Activated CD8-positive, alpha-beta T cell treated with anti-CD3 and anti-CD28 coated beads for 36 hours (primary cell): ENCODE measurements around the gene SLC29A2. TPM values are rescaled to one million over a fixed set of nuclear protein-coding genes. Genes with fewer than 3 reads are reported as not detected.

ENCODE experiments used
- ATAC-seq: fragments of 200-7000 bp; cut with Tn5 transposase; one replicate; pipeline ENCODE4 v1.10.0; 2021; ENCODE audit warnings: mild to moderate bottlenecking, moderate library complexity
- CTCF ChIA-PET: fragments of 350-600 bp; sonication (Branson Sonifier 250); formaldehyde crosslinking; loops from one replicate; lab custom pipeline; 2021; ENCODE audit warnings: antibody characterized with exemption; lab: Charles Lee
- POLR2A ChIA-PET: fragments of 350-600 bp; sonication (Branson Sonifier 250); formaldehyde crosslinking; loops from one replicate; lab custom pipeline; 2021; ENCODE audit warnings: antibody characterized with exemption; lab: Charles Lee
- DNase-seq: peaks from one replicate; pipeline ENCODE4 v3.0.0-alpha.2; 2020
- H3K27ac Mint-ChIP-seq: one replicate; pipeline ENCODE4 v1.8.0; 2021; ENCODE audit warnings: mild to moderate bottlenecking, mixed read lengths
- H3K27me3 Mint-ChIP-seq: one replicate; pipeline ENCODE4 v1.8.0; 2021; ENCODE audit warnings: mixed read lengths
- H3K36me3 Mint-ChIP-seq: one replicate; pipeline ENCODE4 v1.8.0; 2021; ENCODE audit warnings: low read depth, mixed read lengths
- H3K4me1 Mint-ChIP-seq: one replicate; pipeline ENCODE4 v1.8.0; 2021; ENCODE audit warnings: low read depth, mixed read lengths
- H3K4me3 Mint-ChIP-seq: one replicate; pipeline ENCODE4 v1.8.0; 2021; ENCODE audit warnings: mild to moderate bottlenecking, moderate library complexity, mixed read lengths
- H3K9me3 Mint-ChIP-seq: one replicate; pipeline ENCODE4 v1.8.0; 2021; ENCODE audit warnings: mixed read lengths
- intact Hi-C: fragments of 100-400 bp; cut with micrococcal nuclease; formaldehyde crosslinking; loops from one replicate; pipeline ENCODE4 v1.10.0; 2022
- total RNA-seq, 2 experiments: library from RNA; stranded (reverse); gene quantifications; one replicate each; pipeline ENCODE4 v1.2.3, GENCODE V29; 2021
- TF ChIP-seq, protein P1 (sequence below): fragments of 200-600 bp; IDR thresholded peaks from one replicate; pipeline ENCODE4 v1.8.0; 2022; ENCODE audit warnings: antibody characterized with exemption, mild to moderate bottlenecking

The SLC29A2 gene
- total RNA-seq, 2 experiments from 2014 or later, result 11.8 to 12.2 TPM

DNA sequence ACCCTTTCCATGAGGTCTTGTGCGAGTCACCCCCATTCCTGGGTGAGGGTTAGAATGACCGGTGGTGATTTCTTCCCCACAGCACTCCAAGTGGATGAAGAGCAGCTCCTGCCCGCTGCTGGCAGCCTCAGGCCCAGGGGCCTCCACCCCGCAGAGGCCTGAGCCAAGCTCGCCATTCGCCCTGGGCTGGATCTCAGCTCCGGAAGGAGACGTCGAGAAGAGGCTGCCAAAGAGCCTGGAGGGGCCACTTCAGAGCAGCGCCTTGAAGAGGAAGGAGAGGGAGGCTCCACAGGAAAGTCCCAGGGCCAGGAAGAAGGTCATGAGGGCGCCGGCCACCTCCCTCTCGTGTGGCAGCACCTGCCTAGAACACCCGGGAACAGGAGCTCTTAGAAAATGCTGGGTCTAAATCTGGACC lies 8.4 kb downstream of the SLC29A2 start:
- H3K4me3 Mint-ChIP-seq, result no peak overlapping the region
- intact Hi-C loops, result no loop called here
- ChIA-PET CTCF (interaction anchor here (0.7 to 6.9 kb wide), 21 partner anchors 9 to 495 kb away, joined by 3 to 51 read pairs (median 5); partner anchors contain the start of genes B4GAT1, BRMS1 and SLC29A2), POLR2A (interaction anchor here (1.5 to 2.0 kb wide), 2 partner anchors 13 to 19 kb away, joined by 3 to 9 read pairs; partner anchors contain the start of gene BRMS1)
- no peak overlapping the region for H3K27ac Mint-ChIP-seq
- ATAC-seq (no peak), DNase-seq (no peak)
- TF ChIP-seq, protein P1, sequence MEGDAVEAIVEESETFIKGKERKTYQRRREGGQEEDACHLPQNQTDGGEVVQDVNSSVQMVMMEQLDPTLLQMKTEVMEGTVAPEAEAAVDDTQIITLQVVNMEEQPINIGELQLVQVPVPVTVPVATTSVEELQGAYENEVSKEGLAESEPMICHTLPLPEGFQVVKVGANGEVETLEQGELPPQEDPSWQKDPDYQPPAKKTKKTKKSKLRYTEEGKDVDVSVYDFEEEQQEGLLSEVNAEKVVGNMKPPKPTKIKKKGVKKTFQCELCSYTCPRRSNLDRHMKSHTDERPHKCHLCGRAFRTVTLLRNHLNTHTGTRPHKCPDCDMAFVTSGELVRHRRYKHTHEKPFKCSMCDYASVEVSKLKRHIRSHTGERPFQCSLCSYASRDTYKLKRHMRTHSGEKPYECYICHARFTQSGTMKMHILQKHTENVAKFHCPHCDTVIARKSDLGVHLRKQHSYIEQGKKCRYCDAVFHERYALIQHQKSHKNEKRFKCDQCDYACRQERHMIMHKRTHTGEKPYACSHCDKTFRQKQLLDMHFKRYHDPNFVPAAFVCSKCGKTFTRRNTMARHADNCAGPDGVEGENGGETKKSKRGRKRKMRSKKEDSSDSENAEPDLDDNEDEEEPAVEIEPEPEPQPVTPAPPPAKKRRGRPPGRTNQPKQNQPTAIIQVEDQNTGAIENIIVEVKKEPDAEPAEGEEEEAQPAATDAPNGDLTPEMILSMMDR, result no peak
- peaks cover 10% of the 10 kb centered on the region for H3K36me3 Mint-ChIP-seq
- H3K27me3 Mint-ChIP-seq, result no peaks in the 10 kb centered on the region
- peaks cover 4% of the 10 kb centered on the region for H3K4me1 Mint-ChIP-seq
- H3K9me3 Mint-ChIP-seq, result no peaks in the 10 kb centered on the region

DNA sequence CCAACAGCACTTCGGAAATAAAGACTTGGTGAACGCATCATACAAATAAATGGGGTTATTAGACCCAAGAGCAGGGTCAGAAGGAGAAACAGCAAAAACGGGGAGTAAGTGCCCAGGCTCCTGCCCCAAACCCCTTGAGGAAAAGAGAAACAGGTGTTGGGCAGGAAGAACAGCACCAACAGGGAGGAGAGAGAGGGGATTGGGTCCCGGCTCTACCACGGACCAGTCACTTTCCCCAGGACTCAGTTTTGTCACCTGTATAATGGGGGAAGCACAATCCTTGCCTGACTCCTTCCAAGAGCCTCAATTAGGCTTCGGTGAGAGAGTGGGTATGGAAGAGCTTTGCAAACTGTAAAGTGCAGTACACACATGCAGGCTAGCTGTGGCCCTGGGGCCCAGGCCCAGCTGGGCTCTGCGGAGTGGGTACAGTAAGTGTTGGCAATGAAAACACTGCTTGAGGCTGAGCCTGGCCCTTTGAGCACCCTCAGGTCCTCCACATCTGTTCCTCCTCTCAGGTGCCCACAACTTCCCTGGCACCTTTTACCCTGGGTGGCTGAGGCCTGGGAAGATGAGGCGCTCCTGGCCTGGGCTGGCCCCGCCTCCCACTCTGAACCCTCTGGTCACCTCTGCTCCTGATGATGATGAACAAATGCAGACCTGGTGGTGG lies 8.9 kb downstream of the SLC29A2 start:
- CTCF ChIA-PET, result interaction anchor here (0.9 to 6.9 kb wide), 13 partner anchors 8 to 232 kb away, joined by 3 to 51 read pairs (median 7); partner anchors contain the start of genes B4GAT1, BRMS1 and SLC29A2
- Mint-ChIP-seq H3K4me3 (no peak overlapping the region), H3K27me3 (no peaks in the 10 kb centered on the region), H3K4me1 (no peaks in the 10 kb centered on the region), H3K27ac (no peak overlapping the region), H3K36me3 (peaks cover 6% of the 10 kb centered on the region), H3K9me3 (no peaks in the 10 kb centered on the region)
- no peak for DNase-seq
- intact Hi-C loops, result no loop called here
- TF ChIP-seq, protein P1, result no peak
- no peak for ATAC-seq
- POLR2A ChIA-PET, result interaction anchor here (1.5 to 2.0 kb wide), 3 partner anchors 12 to 314 kb away, joined by 3 to 9 read pairs (median 3); partner anchors contain the start of genes BRMS1 and RBM4B

- ATAC-seq (no peak), DNase-seq (no peak)
- TF ChIP-seq, protein P1, result no peak
- H3K4me3 Mint-ChIP-seq, result no peak overlapping the region
- no peaks in the 10 kb centered on the region for H3K4me1 Mint-ChIP-seq
- no peaks in the 10 kb centered on the region for H3K27me3 Mint-ChIP-seq
- no peak overlapping the region for H3K27ac Mint-ChIP-seq
- H3K9me3 Mint-ChIP-seq, result no peaks in the 10 kb centered on the region
- intact Hi-C loops, result no loop called here
- POLR2A ChIA-PET, result interaction anchor here (1.1 to 1.6 kb wide), 4 partner anchors 11 to 315 kb away, joined by 3 to 6 read pairs (median 4); partner anchors contain the start of gene RBM4B
- CTCF ChIA-PET, result interaction anchor here (1.1 to 6.9 kb wide), 4 partner anchors 10 to 28 kb away, joined by 3 to 51 read pairs (median 6); partner anchors contain the start of gene SLC29A2
- H3K36me3 Mint-ChIP-seq, result peaks cover 6% of the 10 kb centered on the region
Measured at GRCh38 chr11:66361502-66361941, 10.0 kb downstream of the SLC29A2 start.

- Mint-ChIP-seq H3K27me3 (no peaks in the 10 kb centered on the region), H3K27ac (no peak overlapping the region), H3K9me3 (no peaks in the 10 kb centered on the region), H3K4me1 (no peaks in the 10 kb centered on the region), H3K4me3 (no peak overlapping the region), H3K36me3 (peaks cover 6% of the 10 kb centered on the region)
- TF ChIP-seq, protein P1, result no peak
- DNase-seq (no peak), ATAC-seq (no peak)
- ChIA-PET POLR2A (interaction anchor here (1.3 kb wide), 1 partner anchor 10 kb away, joined by 6 read pairs; no protein-coding TSS in a partner anchor), CTCF (interaction anchor here (1.1 to 6.9 kb wide), 3 partner anchors 12 to 29 kb away, joined by 3 to 51 read pairs (median 7); no protein-coding TSS in a partner anchor)
- intact Hi-C loops, result no loop called here
Measured at GRCh38 chr11:66360406-66361073, 11.0 kb downstream of the SLC29A2 start.
